NCI-H2107 treated with DMSO at 0.1 percent for 48 hours (cell line): Measurements from ENCODE around the gene COLEC12.
"Not testable (repeated sequence)": the region's sequence is repeated elsewhere in the genome, so short reads cannot be mapped to it uniquely, and the experiment has no call there.

Experiments
- DNase-seq: peaks from one replicate; lab custom pipeline; 2025; ENCODE audit not compliant: unreplicated experiment; lab: John Stamatoyannopoulos, UW

The COLEC12 gene

DNA sequence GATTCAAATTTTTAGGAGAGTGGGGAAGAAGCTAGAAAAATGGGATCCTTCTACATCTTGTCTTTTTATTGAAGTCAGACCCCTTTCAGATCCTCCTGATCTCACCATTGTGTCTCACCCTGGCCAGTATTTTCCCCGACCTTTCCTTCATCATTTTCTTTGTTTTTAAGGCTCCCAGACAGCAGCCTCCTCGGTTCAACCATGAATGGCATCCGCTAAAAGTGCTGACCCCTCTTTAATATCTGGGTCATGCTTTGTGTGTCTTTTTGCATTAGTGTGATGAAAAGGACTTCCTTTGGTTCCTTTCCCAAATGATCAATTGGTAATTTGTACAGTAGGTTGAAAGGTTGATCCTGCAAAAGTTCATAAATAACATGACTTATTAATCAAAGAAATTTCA is 205.9 kb downstream of the COLEC12 start:
- DNase-seq = no peak

- no peak for DNase-seq
Measured at GRCh38 chr18:293536-293935, 207.0 kb downstream of the COLEC12 start.

GRCh38 chr18:292271-292670 is 208.2 kb downstream of the COLEC12 start:
- no peak for DNase-seq

- not testable (repeated sequence) for DNase-seq
Measured at GRCh38 chr18:289970-290369, 210.5 kb downstream of the COLEC12 start.

GRCh38 chr18:289026-289425 is 211.5 kb downstream of the COLEC12 start:
- no peak for DNase-seq

DNA sequence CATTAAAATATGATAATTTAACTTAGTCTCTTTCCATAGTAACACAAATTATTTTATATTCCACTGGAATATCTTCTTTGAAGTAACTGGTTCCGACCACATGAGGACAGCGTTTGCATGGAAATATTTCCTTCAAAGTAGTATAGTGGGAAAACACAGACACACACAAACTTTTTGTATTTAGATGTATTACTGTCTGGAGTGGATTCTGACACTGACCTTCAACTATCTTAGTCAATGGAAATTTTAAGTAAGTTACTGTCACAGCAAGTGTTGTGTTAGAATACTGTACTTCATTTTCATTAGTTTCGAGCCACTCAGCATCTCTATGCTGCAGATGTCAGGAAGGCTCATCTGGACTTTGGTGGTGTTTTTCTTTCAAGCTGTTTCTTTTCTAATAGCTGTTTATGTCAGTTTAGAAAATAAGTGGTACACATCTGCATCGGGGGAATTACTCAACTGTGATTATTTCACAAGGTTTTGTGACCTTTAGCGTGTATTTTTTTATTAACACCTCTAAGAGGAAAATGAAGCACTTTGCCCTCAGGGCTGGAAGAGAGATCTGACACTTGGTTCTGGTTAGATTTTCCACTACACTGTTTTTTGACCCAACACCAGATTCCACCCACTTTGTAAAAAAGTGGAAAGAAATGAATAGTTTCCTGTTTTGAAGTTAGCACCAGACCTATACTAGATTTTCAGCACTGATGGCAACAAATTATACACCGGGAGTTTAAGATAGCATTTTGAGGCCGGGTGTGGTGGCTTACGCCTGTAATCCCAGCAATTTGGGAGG is 213.8 kb downstream of the COLEC12 start:
- DNase-seq = no peak

- no peak for DNase-seq
Measured at GRCh38 chr18:285817-286216, 214.7 kb downstream of the COLEC12 start.

GRCh38 chr18:275486-275885 is 225.0 kb downstream of the COLEC12 start:
- DNase-seq = no peak

GRCh38 chr18:274313-274712 is 226.2 kb downstream of the COLEC12 start:
- DNase-seq = no peak

GRCh38 chr18:273525-273924 is 227.0 kb downstream of the COLEC12 start:
- no peak for DNase-seq

GRCh38 chr18:272650-273049 is 227.9 kb downstream of the COLEC12 start:
- DNase-seq = no peak

GRCh38 chr18:269480-270095 is 230.9 kb downstream of the COLEC12 start:
- DNase-seq = no peak

DNA sequence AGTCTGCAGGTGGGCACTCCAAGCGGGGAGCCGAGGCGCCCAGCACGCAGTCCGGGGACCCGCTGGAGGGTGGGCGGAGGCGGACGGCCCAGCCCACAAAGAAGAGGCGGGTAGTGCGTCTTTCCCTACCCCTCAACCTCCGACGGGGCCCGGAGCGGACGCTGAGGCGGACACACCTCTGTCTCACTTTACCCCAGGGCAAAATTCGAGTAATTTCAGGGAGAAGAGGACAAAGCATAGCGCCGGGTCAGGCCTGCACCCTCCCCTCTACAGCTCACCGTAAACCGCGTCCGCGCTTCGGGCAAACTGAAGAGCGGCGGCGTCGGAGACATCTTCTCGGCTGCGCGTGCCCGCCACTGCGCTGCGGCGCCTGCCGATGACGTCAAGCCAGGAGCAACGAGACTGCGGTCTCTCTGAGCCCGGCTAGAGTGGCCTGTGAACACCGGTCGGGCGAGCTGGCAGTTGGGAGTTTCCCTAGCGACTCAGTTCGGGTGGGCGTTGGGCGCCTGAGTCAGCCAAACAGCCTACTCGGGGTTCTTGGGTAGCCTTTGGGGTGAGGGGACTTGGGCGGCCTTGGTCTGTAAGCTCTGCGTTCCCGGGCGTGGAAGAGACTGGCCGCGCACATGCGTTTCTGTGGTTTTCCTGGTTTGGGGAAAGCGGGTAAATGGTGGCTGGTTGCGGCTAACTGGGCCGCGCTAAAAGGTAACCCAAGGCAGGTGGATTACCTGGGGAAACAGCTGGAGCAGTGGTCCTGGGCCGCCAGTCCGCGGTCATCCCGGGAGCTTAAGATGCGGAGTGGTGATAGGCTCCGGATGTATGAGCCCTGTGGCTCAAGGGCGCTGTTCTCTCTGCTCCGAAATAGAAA is 232.6 kb downstream of the COLEC12 start, which contains the start of gene THOC1:
Gene THOC1 (minus strand): TSS at position 360 of the 865 bp plus-strand sequence. CDS start 28 bp downstream, at position 332.
- peak; percentile 47 for DNase-seq

- no peak for DNase-seq
Measured at GRCh38 chr18:267380-267687, 233.2 kb downstream of the COLEC12 start.
